ENCODE measurements around the gene PPM1A. TPM values are rescaled to one million over a fixed set of nuclear protein-coding genes. Genes with fewer than 3 reads are reported as not detected.

The PPM1A gene
- total RNA-seq, 1 experiment from 2014 or later: 69.3 TPM

GRCh38 chr14:60206249-60206670, 42.8 kb upstream of the PPM1A start:
- intact Hi-C loops (cut with micrococcal nuclease): no loop called here
- H3K36me3 ChIP-seq (ENCODE audit: low read depth, low read length): no peaks in the 10 kb centered on the region
- no TSS peak for BruUV-seq (replicated peaks)
- ChIA-PET CTCF (no interaction called here), POLR2A (ENCODE audit: unreplicated experiment) (no interaction called here)
- H3K9ac ChIP-seq (ENCODE audit: low read length): no peak overlapping the region
- no peak overlapping the region for H3K27ac ChIP-seq (ENCODE audit: low read length)
- DNase-seq: no peak
- H3K9me2 ChIP-seq (replicated peaks; ENCODE audit: low read length): 0 out of 2 replicates have a peak, but pooled peaks cover 4% of the 10 kb centered on the region
- peaks cover 56% of the 10 kb centered on the region for H3K27me3 ChIP-seq (ENCODE audit: low read length)
- no peaks in the 10 kb centered on the region for H3F3A ChIP-seq (ENCODE audit: low read length, unreplicated experiment)
- no peak overlapping the region for H3K4me2 ChIP-seq (ENCODE audit: low read length)
- no peaks in the 10 kb centered on the region for H3K79me2 ChIP-seq (ENCODE audit: low read length)
- H4K20me1 ChIP-seq (ENCODE audit: low read length): no peaks in the 10 kb centered on the region
- no peaks in the 10 kb centered on the region for H3K4me1 ChIP-seq (ENCODE audit: insufficient read depth, low read length)
- ATAC-seq: no peak
- no peaks in the 10 kb centered on the region for H3K9me3 ChIP-seq (ENCODE audit: low read length)
- H2AFZ ChIP-seq (ENCODE audit: low read length): no peak overlapping the region
- no peak overlapping the region for H3K4me3 ChIP-seq (ENCODE audit: low read length)
- no peak for TF ChIP-seq EZH2 (IDR thresholded peaks at IDR 0.05; ENCODE audit: low read length, unreplicated experiment)
- no peak for TF ChIP-seq CTCF (conservative IDR thresholded peaks at IDR 0.05; ENCODE audit: low read depth, low read length)
- no peak for TF ChIP-seq EZH2phosphoT487 (IDR thresholded peaks at IDR 0.05; ENCODE audit: borderline replicate concordance, low read length)

- ChIA-PET CTCF (no interaction called here), POLR2A (ENCODE audit: unreplicated experiment) (no interaction called here)
- intact Hi-C loops (cut with micrococcal nuclease): no loop called here
- Histone ChIP-seq H3K4me2 (ENCODE audit: low read length) (no peak overlapping the region), H3K9me2 (replicated peaks; ENCODE audit: low read length) (0 out of 2 replicates have a peak, but pooled peaks cover 4% of the 10 kb centered on the region), H2AFZ (ENCODE audit: low read length) (no peak overlapping the region), H3K27ac (ENCODE audit: low read length) (no peak overlapping the region), H3K9ac (ENCODE audit: low read length) (no peak overlapping the region), H3K4me3 (ENCODE audit: low read length) (no peak overlapping the region), H3K79me2 (ENCODE audit: low read length) (no peaks in the 10 kb centered on the region), H3F3A (ENCODE audit: low read length, unreplicated experiment) (no peaks in the 10 kb centered on the region), H3K9me3 (ENCODE audit: low read length) (no peaks in the 10 kb centered on the region), H3K27me3 (ENCODE audit: low read length) (peaks cover 56% of the 10 kb centered on the region), H3K4me1 (ENCODE audit: insufficient read depth, low read length) (no peaks in the 10 kb centered on the region), H4K20me1 (ENCODE audit: low read length) (no peaks in the 10 kb centered on the region), H3K36me3 (ENCODE audit: low read depth, low read length) (no peaks in the 10 kb centered on the region)
- DNase-seq: no peak
- no TSS peak for BruUV-seq (replicated peaks)
- no peak for TF ChIP-seq EZH2 (IDR thresholded peaks at IDR 0.05; ENCODE audit: low read length, unreplicated experiment)
- no peak for TF ChIP-seq CTCF (conservative IDR thresholded peaks at IDR 0.05; ENCODE audit: low read depth, low read length)
- no peak for TF ChIP-seq EZH2phosphoT487 (IDR thresholded peaks at IDR 0.05; ENCODE audit: borderline replicate concordance, low read length)
- ATAC-seq: no peak
These were observed 42.0 kb upstream of the PPM1A start for GRCh38 chr14:60206837-60207533.

- intact Hi-C loops (cut with micrococcal nuclease): no loop called here
- Histone ChIP-seq H3K4me2 (ENCODE audit: low read length) (no peak overlapping the region), H3K9me3 (ENCODE audit: low read length) (no peaks in the 10 kb centered on the region), H3K36me3 (ENCODE audit: low read depth, low read length) (no peaks in the 10 kb centered on the region), H3K27me3 (ENCODE audit: low read length) (peaks cover 35% of the 10 kb centered on the region), H3K79me2 (ENCODE audit: low read length) (no peaks in the 10 kb centered on the region), H3K4me3 (ENCODE audit: low read length) (no peak overlapping the region), H3K9ac (ENCODE audit: low read length) (no peak overlapping the region), H3K9me2 (replicated peaks; ENCODE audit: low read length) (0 out of 2 replicates have a peak, but pooled peaks cover 7% of the 10 kb centered on the region), H3K27ac (ENCODE audit: low read length) (no peak overlapping the region), H3K4me1 (ENCODE audit: insufficient read depth, low read length) (no peaks in the 10 kb centered on the region), H3F3A (ENCODE audit: low read length, unreplicated experiment) (no peaks in the 10 kb centered on the region), H4K20me1 (ENCODE audit: low read length) (no peaks in the 10 kb centered on the region), H2AFZ (ENCODE audit: low read length) (no peak overlapping the region)
- ATAC-seq: no peak
- ChIA-PET CTCF (interaction anchor here (0.6 kb wide), 1 partner anchor 131 kb away, joined by 5 read pairs; no protein-coding TSS in a partner anchor), POLR2A (ENCODE audit: unreplicated experiment) (no interaction called here)
- no peak for TF ChIP-seq CTCF (conservative IDR thresholded peaks at IDR 0.05; ENCODE audit: low read depth, low read length)
- TF ChIP-seq EZH2phosphoT487 (IDR thresholded peaks at IDR 0.05; ENCODE audit: borderline replicate concordance, low read length): no peak
- no peak for TF ChIP-seq EZH2 (IDR thresholded peaks at IDR 0.05; ENCODE audit: low read length, unreplicated experiment)
- BruUV-seq (replicated peaks): no TSS peak
- no peak for DNase-seq
These were observed 38.3 kb upstream of the PPM1A start for GRCh38 chr14:60210703-60211102.

Measured in PC-3 (cell line).